HUDEP-2 (cell line): Measurements from ENCODE around the gene PDGFA.

Source experiments
- DNase-seq, 76 experiments: peaks; one replicate each; lab custom pipeline; 2025; ENCODE audit not compliant: unreplicated experiment in 76 of 76; lab: John Stamatoyannopoulos, UW

PDGFA gene

DNA sequence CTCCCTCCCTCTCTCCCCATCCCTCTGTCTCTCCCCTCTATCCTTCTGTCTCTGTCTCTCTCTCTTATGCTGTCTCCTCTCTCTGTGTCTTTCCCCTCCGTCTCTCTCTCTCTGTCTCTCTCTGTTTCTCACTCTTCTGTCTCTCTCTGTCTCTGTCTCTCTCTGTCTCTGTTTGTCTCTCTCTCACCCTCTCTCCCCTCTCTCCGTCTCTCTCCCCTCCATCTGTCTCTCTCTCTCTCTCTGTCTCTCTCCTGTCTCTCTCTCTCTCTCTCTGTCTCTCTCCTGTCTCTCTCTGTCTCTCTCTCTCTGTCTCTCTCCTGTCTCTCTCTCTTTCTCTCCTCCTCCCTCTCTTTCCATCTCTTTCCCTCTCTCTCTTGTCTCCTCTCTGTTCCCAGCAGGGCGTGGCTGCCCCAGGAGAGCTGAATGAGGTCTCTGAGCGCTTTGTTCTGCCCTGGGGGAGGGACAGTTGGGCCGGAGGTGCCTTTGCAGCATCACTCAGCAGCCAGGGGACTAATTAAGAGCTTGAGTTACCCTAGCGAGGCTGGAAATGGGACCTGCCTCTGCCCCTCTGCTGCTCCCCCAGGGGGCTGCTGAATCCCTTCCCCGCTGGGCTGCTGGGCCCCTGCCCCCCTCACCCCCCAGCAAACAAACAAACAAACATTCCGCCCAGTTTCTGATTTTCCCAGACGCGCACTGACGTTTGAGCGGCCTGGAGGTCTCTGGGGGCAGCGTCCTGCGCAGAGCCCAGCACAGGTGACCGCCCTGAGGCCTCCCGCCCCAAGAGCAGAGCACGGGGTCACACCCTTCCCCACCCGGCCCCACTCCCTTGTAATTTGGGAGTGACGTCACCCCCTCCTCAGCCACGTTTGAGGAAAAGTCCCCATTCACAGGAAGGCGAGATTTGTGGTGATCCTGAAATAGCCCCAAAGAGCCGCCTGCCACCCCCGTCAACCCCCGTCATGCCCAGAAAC lies 68.1 kb downstream of the PDGFA start:
- DNase-seq: no peak

DNA sequence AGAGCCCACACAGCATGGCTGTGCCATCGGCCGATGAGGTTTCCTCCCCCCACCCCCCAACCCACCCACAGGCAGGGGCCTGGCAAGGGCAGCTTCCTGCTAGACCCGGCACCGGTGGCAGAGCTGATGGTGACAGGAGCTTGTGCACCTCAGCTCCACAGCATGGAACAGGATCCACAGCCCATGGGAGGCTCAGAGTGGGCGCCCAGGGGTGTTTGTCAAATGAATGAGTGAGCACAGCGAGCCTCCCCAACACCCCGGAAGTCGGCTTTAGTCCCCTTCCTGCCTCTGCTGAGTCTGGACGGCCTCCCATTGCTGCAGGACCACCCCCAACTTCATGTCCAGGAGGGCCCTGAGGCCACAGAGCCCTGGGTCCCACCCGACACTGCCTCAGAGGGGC lies 68.9 kb downstream of the PDGFA start:
- DNase-seq: no peak

DNA sequence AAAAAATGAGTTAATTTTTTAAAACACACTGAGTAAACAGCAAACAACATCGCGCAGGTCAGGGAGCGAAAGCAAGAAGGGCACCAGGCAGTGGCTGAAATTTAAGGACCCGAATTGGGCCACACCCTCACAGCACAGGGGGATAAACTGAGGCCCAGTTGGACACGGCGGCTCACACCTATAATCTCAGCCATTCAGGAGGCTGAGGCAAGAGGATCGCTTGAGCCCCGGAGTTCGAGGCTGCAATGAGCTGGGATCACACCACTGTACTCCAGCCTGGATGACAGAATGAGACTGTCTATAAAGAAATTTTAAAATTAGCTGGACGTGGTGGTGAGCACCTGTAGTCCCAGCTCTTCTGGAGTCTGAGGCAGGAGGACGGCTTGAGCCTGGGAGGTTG lies 69.6 kb downstream of the PDGFA start:
- no peak for DNase-seq

DNA sequence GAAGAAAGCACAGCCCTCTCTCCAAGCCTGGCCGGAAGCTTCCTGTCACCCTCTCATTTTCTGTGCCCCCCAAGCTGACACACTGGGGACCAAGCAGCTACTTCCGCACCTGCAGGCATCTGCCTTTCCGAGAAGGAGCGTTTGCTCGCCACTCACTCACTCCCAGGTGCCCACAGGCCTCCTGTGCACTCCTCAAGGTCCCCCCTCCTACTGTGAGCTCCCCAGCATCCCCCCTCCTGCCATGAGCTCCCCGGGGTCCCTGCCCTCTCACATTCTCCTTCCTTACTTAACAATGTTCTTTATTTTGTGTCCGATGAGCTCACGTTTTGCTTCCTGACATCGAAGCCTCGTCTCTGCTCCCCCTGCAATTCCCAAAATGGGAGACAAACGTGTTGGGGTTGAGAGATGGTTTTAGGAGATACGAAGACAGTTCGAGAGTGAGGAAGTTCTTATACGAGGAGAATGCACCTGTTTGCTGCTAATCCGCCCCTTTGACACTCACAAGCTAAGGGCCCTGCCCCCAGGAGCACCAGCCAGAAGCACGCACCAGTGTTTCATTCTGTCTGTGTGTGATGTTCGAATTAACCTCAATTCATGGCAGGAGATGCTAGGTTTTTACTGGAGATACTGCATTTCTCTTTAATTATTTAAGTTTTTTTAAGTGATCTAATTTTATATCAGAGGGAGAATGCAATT lies 70.2 kb downstream of the PDGFA start:
- no peak for DNase-seq

DNA sequence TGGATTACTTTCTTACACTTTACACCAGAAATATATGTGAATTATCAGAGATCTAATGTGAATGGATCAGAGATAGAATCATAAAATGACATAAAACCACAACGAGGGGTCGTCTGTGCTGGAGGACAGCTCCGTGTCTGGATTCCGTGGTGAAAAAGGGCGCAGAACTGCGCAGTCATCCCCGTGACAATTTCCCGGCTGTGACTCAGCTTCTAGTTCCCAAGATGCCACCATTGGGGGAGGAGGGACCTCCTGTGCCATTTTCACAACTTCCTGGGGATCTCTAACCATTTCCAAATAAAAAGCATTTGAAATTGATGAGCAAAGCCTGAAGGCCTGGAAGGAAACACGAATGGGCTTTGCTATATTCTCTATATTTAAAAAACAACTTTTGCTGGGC lies 72.1 kb downstream of the PDGFA start:
- DNase-seq: no peak
